GM18909 (cell line): ENCODE measurements around the gene UPK3BL2.
A peak's percentile ranks its signal among the peaks of the same experiment; 100 is the strongest.
"Not testable (repeated sequence)": the region's sequence is repeated elsewhere in the genome, so short reads cannot be mapped to it uniquely, and the experiment has no call there.

Experiments
- ATAC-seq: cut with Tn5 transposase; IDR thresholded peaks from one replicate; pipeline ENCODE4 v1.9.1; 2021; ENCODE audit warnings: mild to moderate bottlenecking; ENCODE audit not compliant: unreplicated experiment, poor library complexity

The UPK3BL2 gene, protein sequence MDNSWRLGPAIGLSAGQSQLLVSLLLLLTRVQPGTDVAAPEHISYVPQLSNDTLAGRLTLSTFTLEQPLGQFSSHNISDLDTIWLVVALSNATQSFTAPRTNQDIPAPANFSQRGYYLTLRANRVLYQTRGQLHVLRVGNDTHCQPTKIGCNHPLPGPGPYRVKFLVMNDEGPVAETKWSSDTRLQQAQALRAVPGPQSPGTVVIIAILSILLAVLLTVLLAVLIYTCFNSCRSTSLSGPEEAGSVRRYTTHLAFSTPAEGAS

DNA sequence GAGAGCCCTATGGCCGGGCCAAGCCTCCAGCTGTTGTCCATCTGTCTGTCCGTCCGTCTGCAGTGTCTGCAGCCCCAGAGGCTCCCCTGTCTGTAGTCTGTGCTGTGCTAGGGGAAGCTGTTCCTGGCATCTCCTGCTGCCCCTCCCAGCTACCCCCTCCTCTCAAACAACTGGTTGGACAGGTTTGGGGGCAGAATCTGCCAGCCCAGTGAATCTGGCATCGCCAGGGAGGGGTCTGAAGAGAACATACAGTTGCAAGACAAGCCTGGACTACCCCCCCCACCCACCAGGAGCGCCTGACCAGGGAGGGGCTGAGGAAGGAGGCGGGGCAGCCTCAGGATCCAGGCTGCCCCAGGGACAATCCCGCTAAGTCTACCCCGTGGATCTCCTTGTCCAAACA is at the start of gene UPK3BL2:
UPK3BL2 (minus strand) TSS at position 101 of the 400 bp plus-strand sequence; CDS start at position 41, 60 bp downstream.
- not testable (repeated sequence) for ATAC-seq

GRCh38 chr7:102592477-102593019 is 49.1 kb upstream of the UPK3BL2 start:
- ATAC-seq: peak; percentile 65

DNA sequence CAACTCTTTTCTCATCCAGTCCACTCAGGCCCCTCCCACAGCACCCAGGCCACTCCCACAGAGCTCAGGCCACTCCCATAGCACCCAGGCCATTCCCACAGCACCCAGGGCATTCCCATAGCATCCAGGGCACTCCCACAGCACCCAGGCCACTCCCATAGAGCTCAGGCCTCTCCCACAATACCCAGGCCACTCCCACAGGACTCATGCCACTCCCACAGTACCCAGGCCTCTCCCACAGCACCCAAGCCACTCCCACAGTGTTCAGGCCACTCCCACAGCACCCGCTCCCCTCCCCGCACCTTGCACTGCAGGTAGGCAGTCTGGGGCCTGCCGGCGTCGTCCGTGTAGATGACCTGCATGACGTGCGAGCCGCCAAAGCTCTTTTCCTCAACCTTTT is 46.4 kb upstream of the UPK3BL2 start:
- peak; percentile 39 for ATAC-seq

- not testable (repeated sequence) for ATAC-seq
These were observed 40.0 kb upstream of the UPK3BL2 start for GRCh38 chr7:102583495-102583894.

GRCh38 chr7:102581722-102582121 is 38.2 kb upstream of the UPK3BL2 start:
- ATAC-seq: not testable (repeated sequence)

DNA sequence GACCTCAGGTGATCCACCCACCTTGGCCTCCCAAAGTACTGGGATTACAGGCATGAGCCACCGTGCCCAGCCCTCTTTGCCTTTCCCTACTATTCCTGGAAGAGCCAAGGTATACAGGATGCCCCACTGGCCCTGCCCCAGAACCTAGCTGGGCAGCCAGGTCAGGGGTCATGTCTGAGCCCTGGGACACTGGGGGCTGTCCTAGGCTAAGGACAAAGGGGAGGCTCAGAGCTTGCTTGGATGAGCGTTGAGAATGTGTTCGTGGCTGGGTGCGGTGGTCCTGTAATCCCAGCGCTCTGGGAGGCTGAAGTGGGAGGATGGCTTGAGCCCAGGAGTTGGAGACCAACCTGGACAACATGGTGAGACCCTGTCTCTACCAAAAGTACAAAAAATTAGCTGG is 35.0 kb upstream of the UPK3BL2 start:
- not testable (repeated sequence) for ATAC-seq

GRCh38 chr7:102577315-102578240 is 34.1 kb upstream of the UPK3BL2 start:
- not testable (repeated sequence) for ATAC-seq

DNA sequence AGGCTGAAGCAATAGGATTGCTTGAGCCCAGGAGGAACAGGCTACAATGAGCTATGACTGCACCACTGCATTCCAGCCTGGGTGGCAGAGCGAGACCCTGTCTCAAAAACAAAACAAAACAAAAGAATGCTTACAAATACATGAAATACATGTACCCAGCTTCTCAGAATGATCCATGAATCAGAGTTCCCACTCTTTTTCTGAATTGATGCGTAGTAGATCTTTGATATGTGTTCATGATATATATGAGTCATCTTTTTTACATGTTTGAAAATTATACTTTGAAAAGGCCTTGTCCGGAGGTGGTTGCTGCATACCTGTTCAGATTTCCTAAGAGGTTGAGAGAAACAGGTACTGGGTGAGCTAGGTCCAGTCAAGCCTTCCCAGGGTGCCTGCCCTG is 32.9 kb upstream of the UPK3BL2 start:
- ATAC-seq: not testable (repeated sequence)

- ATAC-seq: not testable (repeated sequence)
These were observed 31.1 kb upstream of the UPK3BL2 start for GRCh38 chr7:102574607-102575006.

DNA sequence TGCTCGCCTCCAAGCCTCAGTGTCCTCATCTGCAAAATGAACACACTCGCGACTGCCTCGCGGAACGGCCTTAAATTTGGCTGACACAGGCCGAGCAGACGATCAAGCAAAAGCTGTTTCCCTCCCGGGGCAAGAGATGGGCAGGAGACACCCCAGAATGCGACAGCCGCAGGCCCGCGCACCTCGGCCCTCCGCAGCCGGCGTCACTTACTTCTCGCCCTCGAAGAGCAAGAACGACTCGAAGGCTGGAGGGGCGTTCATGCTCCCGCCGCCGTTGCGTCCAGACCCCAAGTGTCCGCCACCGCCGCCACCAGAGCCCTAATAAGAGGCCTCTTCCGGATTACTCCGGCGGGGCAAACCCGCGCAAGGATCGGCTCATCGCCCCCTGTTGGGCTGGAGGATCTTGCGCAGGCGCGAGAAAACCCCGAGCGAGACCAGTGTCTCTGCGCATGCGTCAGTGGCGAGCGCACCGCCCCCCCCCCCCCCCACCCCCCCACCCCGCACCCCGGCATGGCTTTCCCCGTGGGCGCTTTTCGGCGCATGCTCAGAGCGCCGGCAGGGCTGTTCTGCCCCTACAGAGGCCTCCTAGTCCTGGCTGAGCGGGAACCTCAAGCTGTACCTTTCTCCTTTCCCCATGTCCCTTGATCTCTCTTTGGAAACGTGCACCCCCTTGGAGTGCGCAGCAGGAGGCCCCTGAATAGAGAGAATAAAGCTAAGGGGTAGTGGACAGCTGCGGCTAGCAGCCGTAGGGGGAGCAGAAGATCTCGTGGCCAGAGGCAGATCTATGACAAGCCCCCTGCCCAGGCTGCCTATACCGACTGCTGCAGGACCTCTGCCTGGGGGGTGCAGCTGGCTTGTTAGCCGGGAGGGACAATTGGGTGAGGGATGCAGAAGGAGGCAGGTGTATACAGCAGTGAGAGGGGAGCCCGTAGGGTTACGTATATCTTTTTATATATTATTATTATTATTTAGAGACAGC is 29.1 kb upstream of the UPK3BL2 start, which contains the start of gene POLR2J3:
POLR2J3 (minus strand) TSS at position 323 of the 979 bp plus-strand sequence; CDS start at position 261, 62 bp downstream.
- peak; percentile 88 for ATAC-seq

GRCh38 chr7:102568620-102569019 is 25.1 kb upstream of the UPK3BL2 start:
- ATAC-seq: not testable (repeated sequence)

DNA sequence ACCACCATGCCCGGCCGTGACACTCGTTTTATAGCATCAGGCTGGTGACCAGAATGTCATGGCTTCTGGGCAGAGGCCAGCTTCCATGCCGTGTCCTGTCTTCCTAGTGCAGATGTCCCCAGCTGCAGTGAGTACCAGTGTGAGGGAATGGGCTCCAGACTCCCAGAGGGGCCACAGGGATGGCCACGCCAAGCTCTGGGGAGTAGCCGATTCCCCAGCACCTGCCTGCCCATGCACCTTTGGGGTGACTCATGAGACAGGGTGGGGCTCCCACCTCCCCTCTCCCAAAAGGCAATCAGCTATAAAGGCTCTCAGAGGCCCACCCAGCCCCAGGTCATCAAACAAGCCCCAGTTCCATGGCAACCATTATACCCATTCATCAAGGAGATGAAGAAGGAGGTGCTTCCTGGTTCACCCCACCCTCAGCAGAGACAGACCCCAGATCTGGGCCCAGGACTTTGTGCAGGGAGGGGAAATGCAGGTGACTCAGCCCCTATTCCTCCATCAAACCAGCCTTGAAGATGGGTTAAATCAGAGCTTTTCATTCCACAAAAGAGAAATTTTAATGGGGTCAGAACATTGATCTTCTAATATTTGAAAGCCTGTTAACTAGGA is 7.4 kb upstream of the UPK3BL2 start, which contains the start of gene SPDYE2:
SPDYE2 (plus strand) TSS at position 419 of the 615 bp plus-strand sequence. CDS start 2,030 bp downstream, outside the sequence.
- not testable (repeated sequence) for ATAC-seq

GRCh38 chr7:102546353-102546752 is 2.9 kb upstream of the UPK3BL2 start:
- peak; percentile 76 for ATAC-seq

DNA sequence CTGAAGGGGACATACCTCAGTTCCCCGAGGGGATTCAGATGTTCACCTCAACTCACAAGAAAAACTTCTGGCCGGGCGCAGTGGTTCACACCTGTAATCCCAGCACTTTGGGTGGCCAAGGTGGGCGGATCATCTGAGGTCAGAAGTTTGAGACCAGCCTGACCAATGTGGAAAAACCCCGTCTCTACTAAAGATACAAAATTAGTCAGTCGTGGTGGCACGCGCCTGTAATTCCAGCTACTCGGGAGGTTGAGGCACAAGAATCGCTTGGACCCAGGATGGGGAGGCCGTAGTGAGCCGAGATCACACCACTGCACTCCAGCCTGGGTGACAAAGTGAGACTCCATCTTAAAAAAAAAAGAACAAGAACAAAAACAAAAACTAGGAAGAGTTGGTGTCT is 1.8 kb upstream of the UPK3BL2 start:
- ATAC-seq: not testable (repeated sequence)

DNA sequence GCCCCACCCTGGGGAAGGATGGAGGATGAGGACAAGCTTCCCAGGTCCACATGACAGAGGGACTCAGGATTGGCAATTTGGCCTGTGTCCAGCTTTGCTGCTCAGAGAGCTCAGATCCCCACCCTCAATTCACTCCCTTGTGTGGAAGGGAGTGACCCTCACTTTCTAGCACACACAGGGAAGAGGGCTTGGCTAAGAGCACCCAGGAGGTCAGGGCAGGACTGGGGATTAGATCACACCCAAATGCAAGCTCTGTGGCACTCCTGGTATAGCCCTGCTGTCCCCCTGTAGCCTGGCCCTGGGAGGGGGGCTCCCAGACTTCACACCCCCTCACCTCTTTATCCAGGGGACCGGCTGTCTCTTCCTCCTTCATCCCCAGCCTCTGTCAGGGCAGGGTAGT is 876 bp upstream of the UPK3BL2 start:
- ATAC-seq: not testable (repeated sequence)

DNA sequence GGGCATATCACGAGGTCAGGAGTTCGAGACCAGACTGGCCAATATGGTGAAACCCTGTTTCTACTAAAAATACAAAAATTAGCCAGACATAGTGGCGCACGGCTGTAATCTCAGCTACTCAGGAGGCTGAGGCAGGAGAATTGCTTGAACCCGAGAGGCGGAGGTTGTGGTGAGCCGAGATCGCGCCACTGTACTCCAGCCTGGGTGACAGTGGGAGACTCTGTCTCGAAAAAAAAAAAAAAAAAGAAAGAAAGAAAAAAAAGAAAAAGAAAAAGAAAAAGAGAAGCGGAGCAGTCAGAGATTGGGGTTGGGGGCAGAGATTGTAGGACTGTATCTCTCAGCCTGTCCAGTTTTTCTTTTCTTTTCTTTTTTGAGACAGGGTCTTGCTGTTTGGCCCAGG is 725 bp downstream of the UPK3BL2 start:
- ATAC-seq: not testable (repeated sequence)

DNA sequence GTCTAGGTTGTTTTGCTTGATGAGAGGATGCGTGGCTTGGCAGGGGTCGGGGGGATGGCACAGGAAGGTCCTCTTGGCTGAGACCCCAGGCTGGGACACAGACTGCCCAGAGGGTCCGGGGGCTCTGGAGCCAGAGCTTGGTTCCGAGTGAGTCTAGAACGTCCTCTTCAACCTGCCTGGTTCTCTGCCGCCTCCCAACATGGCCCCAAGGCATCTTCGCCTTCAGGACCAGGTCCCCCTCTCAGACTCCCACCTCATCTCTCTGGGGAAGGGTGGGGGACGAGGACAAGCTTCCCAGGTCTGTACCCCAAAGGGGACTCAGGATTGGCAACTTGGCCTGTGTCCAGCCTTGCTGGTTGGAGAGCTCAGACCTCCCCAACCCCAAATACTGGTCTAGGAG is 1.4 kb downstream of the UPK3BL2 start:
- ATAC-seq: not testable (repeated sequence)

- ATAC-seq: not testable (repeated sequence)
These were observed 2.9 kb downstream of the UPK3BL2 start for GRCh38 chr7:102540604-102541003.

DNA sequence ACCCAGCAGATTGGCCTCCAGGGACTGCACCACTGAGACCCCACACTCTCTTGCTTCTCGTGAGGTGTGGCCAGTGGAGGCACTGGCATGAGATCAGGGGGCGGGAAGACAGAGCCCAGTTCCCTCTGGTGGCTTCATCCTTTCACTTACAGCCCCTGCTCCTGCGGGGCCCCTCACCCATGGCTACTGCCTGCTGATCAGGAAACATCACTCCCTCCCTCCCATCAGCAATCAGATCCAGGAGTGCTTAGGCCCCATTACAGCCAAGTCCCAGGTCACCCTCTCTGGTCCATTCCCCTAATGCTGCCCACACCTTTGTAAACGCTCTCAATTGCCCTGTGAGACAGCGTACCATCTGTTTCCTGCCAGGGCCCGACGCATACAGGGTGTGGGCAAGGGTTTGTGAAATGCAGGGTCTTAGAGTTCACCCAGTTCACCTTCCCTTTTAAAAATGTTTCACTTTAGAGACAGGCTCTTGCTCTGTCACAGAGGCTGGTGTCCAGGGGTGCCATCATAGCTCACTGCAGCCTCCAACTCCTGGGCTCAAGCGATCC is 8.4 kb downstream of the UPK3BL2 start:
- ATAC-seq: not testable (repeated sequence)
